Tongue (tissue), 2 donors: ENCODE data around the gene HOTAIR. TPM values are rescaled to one million over a fixed set of nuclear protein-coding genes. Genes with fewer than 3 reads are reported as not detected.

Experiments
- DNase-seq: peaks from one replicate; pipeline ENCODE4 v3.0.0-alpha.2; 2015
- total RNA-seq: library from RNA; depleted of rRNA; stranded (reverse); fragments of >200 nt; gene quantifications from one replicate; pipeline ENCODE4 v1.2.3, GENCODE V29; 2014

HOTAIR gene
- not detected for total RNA-seq

- no peak for DNase-seq
These were observed at the start of gene HOTAIR for GRCh38 chr12:53974084-53975063. Gene HOTAIR, minus strand, starts transcription at chr12:53974954.

GRCh38 chr12:54024127-54024526 is 49.4 kb upstream of the HOTAIR start:
- no peak for DNase-seq

- DNase-seq: no peak
These were observed 48.5 kb upstream of the HOTAIR start for GRCh38 chr12:54022960-54023884.

- no peak for DNase-seq
These were observed 46.8 kb upstream of the HOTAIR start for GRCh38 chr12:54021432-54022013.

- DNase-seq: no peak
These were observed 46.0 kb upstream of the HOTAIR start for GRCh38 chr12:54020591-54021405.

- DNase-seq: peak; percentile 50
These were observed 45.3 kb upstream of the HOTAIR start for GRCh38 chr12:54019924-54020590.

GRCh38 chr12:54019091-54019811 is 44.5 kb upstream of the HOTAIR start:
- DNase-seq: no peak

GRCh38 chr12:54018468-54018984 is 43.8 kb upstream of the HOTAIR start:
- DNase-seq: no peak

- DNase-seq: peak; percentile 75
These were observed 43.2 kb upstream of the HOTAIR start for GRCh38 chr12:54017878-54018467.

- no peak for DNase-seq
These were observed 42.5 kb upstream of the HOTAIR start for GRCh38 chr12:54017027-54017788.

- no peak for DNase-seq
These were observed 41.8 kb upstream of the HOTAIR start for GRCh38 chr12:54016478-54016964.

GRCh38 chr12:54016051-54016450 is 41.3 kb upstream of the HOTAIR start:
- no peak for DNase-seq

- no peak for DNase-seq
These were observed 40.5 kb upstream of the HOTAIR start for GRCh38 chr12:54015018-54015931.

- no peak for DNase-seq
These were observed 39.7 kb upstream of the HOTAIR start for GRCh38 chr12:54014377-54015017.

GRCh38 chr12:54012631-54013409 is 38.1 kb upstream of the HOTAIR start:
- no peak for DNase-seq
